Thymus (tissue), 11 donors: ENCODE measurements around the gene CHD9. TPM values are rescaled to one million over a fixed set of nuclear protein-coding genes. Genes with fewer than 3 reads are reported as not detected.

ENCODE experiments used
- DNase-seq, 9 donors: peaks; one replicate each; pipeline ENCODE4 v3.0.0-alpha.2; 2013; ENCODE audit warnings: low spot score in 9 of 9, low read depth in 6 of 9, missing footprints in 1 of 9
- H3K27ac ChIP-seq, 2 donors: one replicate each; pipeline ENCODE4 v1.5.1; 2013; ENCODE audit warnings: control low read depth in 1 of 2, low read depth in 1 of 2, low read length in 1 of 2, mild to moderate bottlenecking in 1 of 2, moderate library complexity in 1 of 2
- H3K27me3 ChIP-seq, 2 donors: one replicate each; pipeline ENCODE4 v1.5.1; 2013; ENCODE audit warnings: low read length in 1 of 2; ENCODE audit not compliant: control insufficient read depth in 2 of 2, insufficient read depth in 1 of 2
- H3K36me3 ChIP-seq, 2 donors: one replicate each; pipeline ENCODE4 v1.5.1; 2013; ENCODE audit warnings: low read length in 1 of 2, mild to moderate bottlenecking in 1 of 2, moderate library complexity in 1 of 2; ENCODE audit not compliant: control insufficient read depth in 2 of 2, insufficient read depth in 2 of 2
- H3K4me1 ChIP-seq, 2 donors: one replicate each; pipeline ENCODE4 v1.5.1; 2013; ENCODE audit warnings: low read length in 2 of 2; ENCODE audit not compliant: control insufficient read depth in 2 of 2, insufficient read depth in 2 of 2
- H3K4me3 ChIP-seq, 2 donors: one replicate each; pipeline ENCODE4 v1.5.1; 2013; ENCODE audit warnings: low read length in 2 of 2, control low read depth in 1 of 2, mild to moderate bottlenecking in 1 of 2
- H3K9me3 ChIP-seq, 2 donors: one replicate each; pipeline ENCODE4 v1.5.1; 2013; ENCODE audit warnings: low read length in 1 of 2, mild to moderate bottlenecking in 1 of 2; ENCODE audit not compliant: control insufficient read depth in 2 of 2, insufficient read depth in 1 of 2
- WGBS: extraction: QIAGEN DNeasy Blood & Tissue Kit; methylation state at CpG from one replicate; pipeline ENCODE4 v1.1.7; 2013; 5-methylcytosine and 5-hydroxymethylcytosine counted together
- polyA plus RNA-seq: library from polyadenylated mRNA; stranded (reverse); fragments of 200-250 nt; gene quantifications from one replicate; pipeline ENCODE4 v1.2.3, GENCODE V29; 2013
- total RNA-seq: library from RNA; stranded (reverse); fragments of 120-200 nt; gene quantifications from one replicate; pipeline ENCODE4 v1.2.4, GENCODE V29; 2013
- donor health status: healthy.

CHD9 gene
- total and polyA plus RNA-seq, 2 donors, result 15.3 to 43.7 TPM

GRCh38 chr16:53152329-53152728 lies 97.5 kb downstream of the CHD9 start:
- no peak for DNase-seq
- no peak overlapping the region for H3K27ac ChIP-seq

GRCh38 chr16:53153130-53153529 lies 98.3 kb downstream of the CHD9 start:
- Histone ChIP-seq H3K9me3 (peaks cover 0 to 6% of the 10 kb centered on the region in 2 donors), H3K4me3 (no peak overlapping the region), H3K4me1 (no peaks in the 10 kb centered on the region), H3K36me3 (peaks cover 10 to 11% of the 10 kb centered on the region in 2 donors), H3K27me3 (no peaks in the 10 kb centered on the region), H3K27ac (no peak overlapping the region)
- no peak for DNase-seq

More at GRCh38 chr16:53152329-53152728, 97.5 kb downstream of the CHD9 start:
- Histone ChIP-seq H3K36me3 (peaks cover 9 to 10% of the 10 kb centered on the region in 2 donors), H3K27me3 (no peaks in the 10 kb centered on the region), H3K4me3 (no peak overlapping the region), H3K4me1 (no peaks in the 10 kb centered on the region), H3K9me3 (peaks cover 0 to 6% of the 10 kb centered on the region in 2 donors)

- no peak overlapping the region for H3K27ac ChIP-seq
- peaks cover 0 to 5% of the 10 kb centered on the region in 2 donors for H3K9me3 ChIP-seq
- DNase-seq, result no peak
- H3K4me3 ChIP-seq, result no peak overlapping the region
- H3K4me1 ChIP-seq, result no peaks in the 10 kb centered on the region
- H3K36me3 ChIP-seq, result peaks cover 10 to 13% of the 10 kb centered on the region in 2 donors
- H3K27me3 ChIP-seq, result no peaks in the 10 kb centered on the region
- WGBS, result 94% methylated on average over 9 of the region's 9 CpGs
Observed at GRCh38 chr16:53154513-53154912, 99.7 kb downstream of the CHD9 start.

GRCh38 chr16:53156516-53156915 lies 101.7 kb downstream of the CHD9 start:
- WGBS, result 98% methylated on average over 2 of the region's 2 CpGs
- no peaks in the 10 kb centered on the region for H3K9me3 ChIP-seq
- no peaks in the 10 kb centered on the region for H3K27me3 ChIP-seq

GRCh38 chr16:53159781-53160436 lies 105.1 kb downstream of the CHD9 start:
- DNase-seq, result peak; percentile 30 to 88 (median 71)
- WGBS, result 87% methylated on average over 6 of the region's 6 CpGs
- no peaks in the 10 kb centered on the region for H3K9me3 ChIP-seq

More at GRCh38 chr16:53156516-53156915, 101.7 kb downstream of the CHD9 start:
- H3K4me1 ChIP-seq, result no peaks in the 10 kb centered on the region
- H3K27ac ChIP-seq, result no peak overlapping the region
- no peak overlapping the region for H3K4me3 ChIP-seq
- no peak for DNase-seq
- H3K36me3 ChIP-seq, result peaks cover 10 to 13% of the 10 kb centered on the region in 2 donors

GRCh38 chr16:53166099-53166498 lies 111.3 kb downstream of the CHD9 start:
- Histone ChIP-seq H3K9me3 (no peaks in the 10 kb centered on the region), H3K27me3 (no peaks in the 10 kb centered on the region), H3K27ac (no peak overlapping the region), H3K36me3 (no peaks in the 10 kb centered on the region), H3K4me3 (no peak overlapping the region), H3K4me1 (no peaks in the 10 kb centered on the region)
- DNase-seq, result no peak

More at GRCh38 chr16:53159781-53160436, 105.1 kb downstream of the CHD9 start:
- no peaks in the 10 kb centered on the region for H3K27me3 ChIP-seq
- H3K4me3 ChIP-seq, result no peak overlapping the region
- H3K4me1 ChIP-seq, result no peaks in the 10 kb centered on the region
- H3K27ac ChIP-seq, result no peak overlapping the region
- peaks cover 10 to 13% of the 10 kb centered on the region in 2 donors for H3K36me3 ChIP-seq

- Histone ChIP-seq H3K36me3 (no peaks in the 10 kb centered on the region), H3K4me1 (no peaks in the 10 kb centered on the region), H3K27me3 (no peaks in the 10 kb centered on the region), H3K4me3 (no peak overlapping the region), H3K9me3 (no peaks in the 10 kb centered on the region), H3K27ac (no peak overlapping the region)
- WGBS, result 98% methylated on average over 6 of the region's 6 CpGs
- DNase-seq, result no peak
Observed at GRCh38 chr16:53168744-53169143, 114.0 kb downstream of the CHD9 start.

- Histone ChIP-seq H3K36me3 (no peaks in the 10 kb centered on the region), H3K4me3 (no peak overlapping the region), H3K4me1 (no peaks in the 10 kb centered on the region), H3K27me3 (no peaks in the 10 kb centered on the region), H3K27ac (no peak overlapping the region), H3K9me3 (no peaks in the 10 kb centered on the region)
- no peak for DNase-seq
- WGBS, result 75% methylated on average over 4 of the region's 4 CpGs
Observed at GRCh38 chr16:53172517-53172916, 117.7 kb downstream of the CHD9 start.

GRCh38 chr16:53175118-53175517 lies 120.3 kb downstream of the CHD9 start:
- no peak overlapping the region for H3K27ac ChIP-seq
- H3K4me1 ChIP-seq, result no peaks in the 10 kb centered on the region
- no peak overlapping the region for H3K4me3 ChIP-seq
- H3K36me3 ChIP-seq, result no peaks in the 10 kb centered on the region
- H3K9me3 ChIP-seq, result no peaks in the 10 kb centered on the region
- no peak for DNase-seq
- H3K27me3 ChIP-seq, result no peaks in the 10 kb centered on the region
- 95% methylated on average over 1 of the region's 1 CpG for WGBS
